NOMO-1 (cell line): Measurements from ENCODE around the gene MT3.

Source experiments
- DNase-seq, 2 experiments: peaks; one replicate each; lab custom pipeline; 2025; ENCODE audit not compliant: unreplicated experiment in 2 of 2; lab: John Stamatoyannopoulos, UW

Gene MT3

DNA sequence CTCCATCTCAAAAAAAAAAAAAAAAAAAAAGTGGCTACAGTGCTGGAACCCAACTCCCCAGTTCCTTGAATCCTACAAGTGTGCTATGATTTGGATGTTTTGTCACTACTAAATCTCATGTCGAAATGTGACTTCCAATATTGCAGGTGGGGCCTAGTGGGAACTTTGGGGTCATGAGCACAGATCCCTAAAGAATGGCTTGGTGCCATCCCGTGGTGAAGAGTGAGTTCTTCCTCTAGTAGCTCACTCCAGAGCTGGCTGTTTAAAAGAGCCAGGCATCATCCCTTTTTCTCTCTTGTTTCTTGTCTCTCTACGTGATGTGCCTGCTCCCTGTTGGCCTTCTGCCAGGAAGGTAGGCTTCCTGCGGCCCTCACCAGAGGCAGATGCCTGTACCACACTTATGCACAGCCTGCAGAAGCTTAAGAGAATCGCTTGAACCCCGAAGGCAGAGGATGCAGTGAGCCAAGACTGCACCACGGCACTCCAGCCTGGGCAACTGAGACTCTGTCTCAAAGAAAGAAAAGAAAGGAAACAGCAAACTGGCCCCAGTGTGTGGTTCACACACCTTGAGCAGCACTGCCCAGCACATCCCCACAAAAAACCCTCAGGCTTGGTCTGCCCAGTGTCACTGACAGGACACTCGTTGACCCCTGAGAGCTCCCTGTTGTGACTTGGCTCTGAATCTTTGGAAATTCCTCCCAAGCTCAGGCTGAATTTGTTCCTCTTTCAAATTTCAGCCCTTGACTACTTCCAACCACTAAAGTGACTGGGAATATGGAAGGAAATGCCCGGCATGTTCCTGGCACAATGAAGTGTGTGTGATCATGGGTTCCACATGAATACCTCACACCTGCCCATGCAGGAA, 39.4 kb downstream of the MT3 start:
- no peak for DNase-seq

DNA sequence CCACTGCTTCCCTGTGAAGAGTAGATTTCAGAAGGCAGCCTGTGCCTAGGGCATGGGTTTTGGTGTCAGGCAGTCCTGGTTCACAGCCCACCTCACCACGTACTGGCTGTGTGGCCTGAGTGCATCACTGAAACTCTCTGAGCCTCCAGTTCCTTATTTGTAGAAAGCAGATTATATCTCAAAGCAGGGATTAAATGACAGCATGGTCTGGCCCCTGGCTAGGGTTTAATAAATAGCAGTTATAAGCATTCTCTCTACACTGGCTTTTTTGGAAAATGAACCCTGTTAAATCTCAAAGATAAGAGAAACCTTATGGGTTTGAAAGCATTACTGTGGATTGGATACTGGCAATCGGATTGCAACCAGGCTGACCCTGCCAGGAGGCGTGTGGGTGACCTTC, 40.2 kb downstream of the MT3 start:
- DNase-seq: no peak

GRCh38 chr16:56630134-56630533, 40.8 kb downstream of the MT3 start:
- peak; percentile 27 to 81 for DNase-seq

- DNase-seq: no peak
These were observed 41.9 kb downstream of the MT3 start for GRCh38 chr16:56631197-56631596.

DNA sequence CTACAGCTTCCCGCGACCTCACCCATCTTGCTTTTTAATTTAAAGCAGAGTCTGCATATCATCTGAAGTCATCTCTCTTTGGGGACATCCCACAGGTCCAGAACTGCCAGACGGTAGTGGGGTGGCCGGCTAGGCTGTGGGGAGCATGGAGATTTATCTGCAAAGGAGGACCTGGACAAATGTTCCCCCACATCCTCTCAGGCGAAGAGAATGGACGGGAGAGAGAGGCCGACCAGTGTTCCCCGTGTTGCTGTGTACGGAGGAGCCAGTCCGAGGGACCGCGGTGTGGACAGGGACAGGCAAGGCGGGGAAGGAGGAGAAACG, 42.5 kb downstream of the MT3 start:
- no peak for DNase-seq

DNA sequence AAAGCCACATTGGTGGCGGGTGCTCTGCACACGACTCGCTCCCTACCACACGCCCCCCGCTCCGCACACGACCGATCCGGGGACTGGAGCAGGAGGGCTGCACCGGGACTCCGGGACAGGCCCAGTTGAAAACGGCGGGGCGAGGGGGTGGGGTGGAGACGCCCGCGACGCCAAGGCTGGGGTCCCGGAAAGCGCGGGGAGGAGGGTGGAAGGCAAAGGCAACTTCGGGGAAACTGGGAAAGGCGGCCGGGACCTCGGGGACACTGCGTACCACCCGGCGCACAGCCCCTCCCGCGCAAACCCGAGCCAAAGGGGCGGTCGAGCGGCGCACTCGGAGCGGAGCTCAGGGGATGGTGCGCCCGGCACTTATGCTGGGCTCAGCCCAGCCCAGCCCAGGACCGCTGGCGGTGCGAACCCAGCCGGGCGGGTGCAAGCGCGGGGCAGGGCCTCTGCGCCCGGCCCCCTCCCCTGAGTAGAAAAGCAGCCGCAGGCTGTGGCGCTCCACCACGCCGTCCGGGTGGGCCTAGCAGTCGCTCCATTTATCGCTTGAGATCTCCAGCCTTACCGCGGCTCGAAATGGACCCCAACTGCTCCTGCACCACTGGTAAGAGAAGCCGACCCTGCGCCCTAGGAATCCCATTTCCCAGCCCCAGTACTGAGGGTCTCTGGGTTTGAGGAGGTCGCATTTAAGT, 43.0 kb downstream of the MT3 start, which contains the start of gene MT1M:
MT1M (plus strand) TSS at position 504 of the 692 bp plus-strand sequence; CDS start at position 577, 73 bp downstream.
- peak in 1 of 2 experiments; percentile 37 for DNase-seq

DNA sequence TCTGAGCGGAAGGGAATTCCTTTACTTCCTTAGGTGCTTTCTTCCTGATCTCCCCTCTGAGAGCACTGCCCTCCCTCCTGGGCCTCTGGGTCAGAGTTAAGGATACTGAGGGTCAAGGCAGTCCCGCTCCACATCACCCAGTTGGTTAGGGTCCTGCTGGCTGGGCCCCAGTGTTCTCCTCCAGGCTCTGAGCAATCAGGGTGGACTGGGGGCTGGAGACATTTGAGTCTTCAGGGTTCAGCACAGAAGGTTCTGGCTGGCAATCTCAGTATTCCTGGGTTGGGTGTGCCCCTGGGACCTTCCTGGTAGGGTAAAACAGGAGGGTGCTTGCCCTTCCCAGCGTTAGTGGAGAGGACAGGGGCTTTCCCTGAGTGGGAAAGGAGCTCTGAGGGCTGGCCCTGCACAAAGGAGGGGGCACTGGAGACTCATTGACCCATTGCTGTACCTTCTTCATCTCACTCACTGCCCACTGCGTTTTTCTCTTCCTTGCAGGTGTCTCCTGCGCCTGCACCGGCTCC, 43.6 kb downstream of the MT3 start:
- DNase-seq: no peak

GRCh38 chr16:56633535-56633934, 44.2 kb downstream of the MT3 start:
- DNase-seq: no peak

GRCh38 chr16:56634715-56635440, 45.5 kb downstream of the MT3 start:
- no peak for DNase-seq

- no peak for DNase-seq
These were observed 46.2 kb downstream of the MT3 start for GRCh38 chr16:56635441-56635967.

DNA sequence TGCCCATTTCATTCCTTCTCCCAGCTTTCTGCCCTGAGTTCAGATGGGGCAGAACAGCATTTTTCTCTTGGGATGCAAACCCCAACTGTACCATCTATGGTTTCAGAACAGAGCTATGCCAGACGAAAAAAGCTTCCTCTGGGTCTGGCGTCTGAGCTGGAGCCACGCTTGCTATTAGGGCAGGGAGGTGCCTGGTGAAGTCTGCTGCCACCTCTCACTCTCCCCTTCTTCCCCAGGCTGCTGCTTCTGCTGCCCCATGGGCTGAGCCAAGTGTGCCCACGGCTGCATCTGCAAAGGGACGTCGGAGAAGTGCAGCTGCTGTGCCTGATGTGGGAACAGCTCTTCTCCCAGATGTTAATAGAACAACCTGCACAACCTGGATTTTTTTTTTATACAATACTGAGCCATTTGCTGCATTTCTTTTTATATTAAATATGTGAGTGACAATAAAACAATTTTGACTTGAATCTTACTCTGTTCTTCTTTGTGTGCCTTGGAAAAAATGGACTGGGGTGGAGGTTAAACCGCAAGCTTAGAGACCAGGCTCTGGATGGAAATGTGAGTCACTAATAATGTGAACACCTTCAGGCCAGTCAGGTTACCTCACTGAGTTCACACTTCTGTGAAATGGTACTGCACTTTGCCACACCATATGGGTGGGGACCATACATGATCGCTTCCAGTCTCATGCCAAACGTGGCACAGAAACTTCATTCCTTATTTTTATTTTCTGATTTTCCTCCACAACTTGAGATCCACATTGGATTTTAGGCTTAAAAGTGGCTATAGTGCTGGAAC, 47.5 kb downstream of the MT3 start:
- DNase-seq: no peak

DNA sequence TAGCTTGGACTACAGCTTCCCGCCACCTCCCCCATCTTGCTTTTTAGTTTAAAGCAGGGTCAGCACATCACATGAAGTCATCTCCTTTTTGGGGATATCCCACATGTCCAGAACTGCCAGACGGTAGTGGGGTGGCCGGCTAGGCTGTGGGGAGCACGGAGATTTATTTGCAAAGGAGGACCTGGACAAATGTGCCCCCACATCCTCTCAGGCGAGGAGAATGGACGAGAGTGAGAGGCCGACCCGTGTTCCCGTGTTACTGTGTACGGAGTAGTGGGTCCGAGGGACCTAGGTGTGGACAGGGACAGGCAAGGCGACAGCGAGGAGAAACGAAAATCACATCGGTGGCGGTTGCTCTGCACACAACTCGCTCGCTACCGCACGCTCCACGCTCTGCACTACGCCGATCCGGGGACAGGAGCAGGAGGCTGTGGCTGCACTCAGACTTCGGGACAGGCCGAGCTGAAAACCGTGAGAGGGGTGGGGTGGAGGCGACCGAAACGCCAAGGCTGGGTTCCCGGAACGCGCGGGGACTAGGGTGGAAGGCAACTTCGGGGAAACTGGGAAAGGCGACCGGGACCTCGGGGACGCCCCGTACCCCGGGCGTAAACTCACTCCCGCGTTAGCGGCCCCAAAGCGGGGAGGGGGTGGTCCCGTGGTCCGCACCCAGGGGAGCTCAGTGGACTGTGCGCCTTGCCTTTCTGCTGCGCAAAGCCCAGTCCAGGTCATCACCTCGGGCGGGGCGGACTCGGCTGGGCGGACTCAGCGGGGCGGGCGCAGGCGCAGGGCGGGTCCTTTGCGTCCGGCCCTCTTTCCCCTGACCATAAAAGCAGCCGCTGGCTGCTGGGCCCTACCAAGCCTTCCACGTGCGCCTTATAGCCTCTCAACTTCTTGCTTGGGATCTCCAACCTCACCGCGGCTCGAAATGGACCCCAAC, 48.8 kb downstream of the MT3 start, which contains the start of gene MT1A:
MT1A (plus strand) TSS at position 853 of the 937 bp plus-strand sequence; CDS start at position 926, 73 bp downstream.
- peak; percentile 11 to 12 for DNase-seq

GRCh38 chr16:56639045-56639444, 49.7 kb downstream of the MT3 start:
- no peak for DNase-seq

DNA sequence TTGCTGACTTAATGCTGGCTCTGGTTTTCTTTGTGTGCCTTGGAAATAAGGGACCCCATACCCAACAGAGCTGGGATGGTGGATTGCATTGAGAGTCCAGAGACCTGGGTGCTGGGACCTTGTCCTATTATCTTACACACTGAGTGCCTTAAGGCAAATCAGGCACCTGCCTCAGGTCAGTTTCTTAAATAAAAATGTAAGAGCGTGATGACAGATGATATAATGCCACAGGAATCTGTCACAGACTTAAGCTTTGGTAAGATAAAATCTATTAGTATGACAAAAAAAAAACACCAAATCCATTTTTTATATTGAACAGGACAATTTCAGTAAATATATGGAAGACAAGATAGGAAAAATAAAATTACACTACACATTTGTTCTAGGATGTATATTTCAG, 50.7 kb downstream of the MT3 start:
- no peak for DNase-seq
